GM19467 (cell line): ENCODE results near the gene MKI67.
"Not testable (repeated sequence)": the region's sequence is repeated elsewhere in the genome, so short reads cannot be mapped to it uniquely, and the experiment has no call there.

Experiments
- ATAC-seq: cut with Tn5 transposase; IDR thresholded peaks from one replicate; pipeline ENCODE4 v1.9.1; 2021; ENCODE audit warnings: mild to moderate bottlenecking, moderate library complexity; ENCODE audit not compliant: unreplicated experiment

Gene MKI67

GRCh38 chr10:128109707-128110106 is 16.5 kb downstream of the MKI67 start:
- no peak for ATAC-seq

DNA sequence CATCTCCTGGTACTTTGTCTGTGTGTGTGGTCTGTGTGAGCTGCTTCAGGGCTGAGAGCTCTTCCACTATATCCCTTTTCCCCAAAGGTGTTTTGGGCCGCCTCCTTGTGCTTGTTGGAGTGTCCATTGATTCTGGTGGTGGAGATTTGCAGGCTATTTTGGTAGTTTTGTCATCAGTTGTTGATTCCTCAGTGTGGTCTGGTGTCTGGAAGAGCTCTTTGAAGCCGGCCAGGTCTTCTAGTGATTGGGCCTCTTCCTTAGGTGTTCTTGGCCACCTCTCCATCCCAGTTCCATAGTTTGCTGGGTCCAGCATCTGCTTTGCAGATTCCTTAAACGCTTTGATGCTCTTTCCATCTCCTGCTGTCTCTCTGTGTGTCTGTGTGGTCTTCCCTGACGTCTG is 20.8 kb downstream of the MKI67 start:
- no peak for ATAC-seq

DNA sequence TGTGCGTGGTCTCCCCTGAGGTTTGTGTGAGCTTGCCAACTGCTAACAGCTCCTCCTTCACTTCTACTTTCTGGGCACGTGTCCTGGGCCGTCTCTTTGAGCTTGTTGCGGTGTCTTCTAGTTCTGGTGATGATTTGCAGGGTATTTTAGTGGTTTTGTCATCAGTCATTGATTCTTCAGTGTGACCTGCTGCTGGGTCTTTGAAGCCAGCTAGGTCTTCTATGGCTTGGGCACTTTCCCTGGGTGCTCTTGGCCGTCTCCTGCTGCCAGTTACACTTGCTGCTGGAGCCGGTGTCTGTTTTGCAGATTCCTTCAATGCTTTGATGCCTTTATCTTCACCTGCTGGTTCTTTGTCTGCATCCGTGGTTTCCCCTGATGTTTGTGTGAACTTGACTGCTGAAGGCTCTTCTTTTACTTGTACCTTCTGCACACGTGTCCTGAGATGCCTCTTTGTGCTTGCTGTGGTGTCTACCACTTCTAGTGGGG is 23.0 kb downstream of the MKI67 start:
- ATAC-seq = no peak

DNA sequence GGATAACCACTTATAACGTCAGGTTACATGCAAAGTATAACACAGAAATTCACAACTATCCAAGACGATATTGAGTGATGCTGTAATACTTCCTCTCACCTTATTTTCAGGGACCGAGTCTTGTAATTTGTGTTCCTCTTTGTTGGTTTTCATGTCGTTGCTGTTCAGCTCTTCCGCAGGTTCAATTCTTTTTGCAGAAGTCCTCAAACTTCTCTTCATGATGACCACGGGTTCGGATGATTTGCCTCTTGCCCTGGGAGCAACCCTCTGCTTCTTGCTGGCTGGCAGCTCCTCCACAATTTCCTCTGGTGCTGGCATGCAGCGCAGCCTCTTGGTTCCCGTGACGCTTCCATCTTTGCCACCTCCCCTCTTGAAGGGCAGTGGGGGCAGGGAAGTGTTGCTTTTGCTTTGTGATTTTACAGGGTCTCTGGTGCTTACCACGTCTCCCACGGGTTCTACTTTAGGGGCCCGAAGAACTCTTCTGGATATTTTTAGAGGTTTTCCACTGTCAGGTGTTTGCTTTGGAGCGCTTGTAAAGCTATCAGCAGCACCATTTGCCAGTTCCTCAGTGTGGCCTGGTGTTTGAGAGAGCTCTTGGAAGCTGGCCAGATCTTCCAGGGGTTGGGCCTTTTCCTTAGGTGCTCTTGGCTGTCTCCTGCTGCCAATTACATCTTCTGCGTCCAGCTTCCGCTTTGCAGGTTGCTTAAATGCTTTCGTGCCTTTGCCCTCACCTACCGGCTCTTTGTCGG is 23.6 kb downstream of the MKI67 start:
- no peak for ATAC-seq

DNA sequence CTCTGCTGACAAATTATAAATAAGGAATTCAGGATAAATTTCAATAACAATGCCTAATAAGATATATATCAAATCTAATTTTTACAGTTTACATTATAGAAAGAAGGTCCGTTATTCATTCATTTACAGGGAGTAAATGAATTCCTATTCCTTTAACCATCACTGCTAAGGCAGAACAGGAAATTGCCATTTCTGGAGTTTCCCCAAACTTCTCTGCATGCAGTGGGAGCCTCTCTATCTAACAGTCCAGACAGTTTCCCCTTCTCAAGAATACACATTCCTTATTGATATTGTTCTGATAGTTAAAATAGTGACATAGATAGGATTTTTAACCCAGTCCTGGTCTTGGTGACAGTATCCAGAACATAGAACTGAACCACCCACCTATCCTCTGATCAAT is 24.3 kb downstream of the MKI67 start:
- no peak for ATAC-seq

- ATAC-seq = no peak
These were observed 26.3 kb downstream of the MKI67 start for GRCh38 chr10:128099901-128100300.

DNA sequence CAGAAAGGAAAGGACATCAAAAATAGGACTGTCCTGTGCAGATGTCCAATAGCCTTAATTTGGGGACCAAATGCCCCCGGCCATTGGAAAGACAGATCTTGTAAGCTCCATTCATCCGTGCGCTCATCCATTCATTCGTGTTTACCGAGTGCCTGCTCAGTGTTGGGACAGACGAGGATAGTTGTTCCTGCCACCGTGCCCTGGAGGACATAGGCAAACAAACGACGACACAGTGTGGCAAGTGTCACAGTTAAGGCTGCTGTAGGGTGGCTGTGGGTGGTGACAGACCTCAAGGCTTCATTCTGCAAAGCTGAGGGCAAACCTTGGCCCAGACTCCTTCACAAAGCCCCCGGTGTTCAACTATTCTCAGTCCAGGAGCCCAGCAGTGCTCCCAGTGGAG is 27.6 kb downstream of the MKI67 start:
- ATAC-seq = no peak

DNA sequence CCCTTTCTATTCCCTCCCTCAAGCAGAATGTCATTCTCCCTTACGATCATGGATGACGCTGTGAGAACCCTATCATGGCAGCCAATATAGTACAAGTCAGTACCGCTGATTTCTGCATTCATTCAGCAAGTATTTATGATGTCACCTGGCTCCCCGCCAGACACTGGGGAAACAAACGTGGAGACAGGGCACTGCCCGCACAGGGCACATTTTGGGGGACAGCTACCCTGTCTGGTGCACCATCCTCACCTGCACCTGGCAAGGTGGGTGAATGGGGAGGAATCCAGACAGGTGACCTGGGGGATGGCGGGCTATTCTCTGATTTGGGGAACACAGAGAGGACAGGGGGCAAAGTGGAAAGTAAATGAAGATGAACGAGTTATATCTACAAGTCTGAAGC is 28.4 kb downstream of the MKI67 start:
- no peak for ATAC-seq

DNA sequence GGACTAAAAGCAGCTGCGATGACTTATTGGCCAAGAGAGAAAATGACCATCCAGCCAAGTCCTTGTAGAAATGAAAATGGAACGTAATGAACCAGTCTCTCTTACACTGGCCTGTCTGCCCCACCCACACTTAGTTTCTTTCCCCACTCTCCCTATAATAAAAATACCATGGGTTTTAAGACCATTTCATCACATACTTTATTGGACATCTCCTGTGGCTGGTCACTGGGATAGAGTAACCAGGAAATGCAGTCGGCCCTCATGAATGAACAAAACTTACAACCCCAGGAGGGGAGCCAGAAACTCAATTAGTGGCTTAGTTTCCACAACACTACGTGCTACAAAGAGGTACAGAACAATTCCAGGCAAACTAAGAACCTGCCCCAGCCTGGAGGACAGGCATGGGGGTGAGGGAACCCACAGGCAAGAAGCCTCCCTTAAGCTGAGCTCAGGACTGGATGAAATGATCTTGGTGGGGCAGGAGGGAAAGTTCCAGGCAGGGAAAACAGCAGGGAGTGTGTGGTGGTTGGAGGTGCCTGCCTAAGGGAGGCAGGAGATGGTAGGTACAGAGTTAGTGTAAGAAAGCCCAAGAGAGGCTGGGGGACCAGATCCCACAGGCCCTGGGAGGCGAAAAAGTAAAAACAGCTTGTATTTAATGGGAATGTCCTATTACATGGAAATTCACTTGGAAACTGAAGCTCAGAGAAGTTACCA is 29.6 kb downstream of the MKI67 start:
- ATAC-seq = no peak

GRCh38 chr10:128095753-128096469 is 30.3 kb downstream of the MKI67 start:
- ATAC-seq = no peak

- ATAC-seq = no peak
These were observed 31.0 kb downstream of the MKI67 start for GRCh38 chr10:128095027-128095752.

GRCh38 chr10:128094596-128094995 is 31.6 kb downstream of the MKI67 start:
- not testable (repeated sequence) for ATAC-seq

GRCh38 chr10:128092454-128092853 is 33.8 kb downstream of the MKI67 start:
- ATAC-seq = no peak

DNA sequence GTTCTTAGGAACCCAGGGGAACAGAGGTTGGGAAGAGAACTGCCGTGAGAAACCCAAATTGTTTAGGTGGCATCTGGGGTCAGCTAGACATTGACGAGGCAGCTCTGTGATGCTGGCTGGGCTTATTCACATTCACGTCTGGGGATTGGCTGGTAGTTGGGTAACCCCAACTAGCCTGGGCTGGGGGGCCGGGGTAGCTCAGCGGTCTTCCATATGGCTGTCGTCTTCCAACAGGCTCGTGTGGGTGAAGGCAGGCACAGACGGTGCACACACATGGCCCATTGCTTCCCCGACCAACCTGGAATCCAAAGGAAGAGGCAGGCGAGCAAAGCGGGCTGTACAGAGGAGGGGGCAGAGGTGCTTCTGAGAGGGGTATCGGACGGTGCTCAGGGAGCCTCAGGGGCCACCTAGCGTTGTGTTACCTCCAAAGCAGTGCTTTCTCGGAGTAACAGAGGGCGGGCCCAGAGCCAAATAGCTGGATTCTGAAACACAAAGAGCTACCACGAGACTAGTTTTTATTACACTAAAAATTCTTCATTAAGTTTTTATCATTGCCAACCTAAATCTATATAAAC is 34.5 kb downstream of the MKI67 start:
- no peak for ATAC-seq

DNA sequence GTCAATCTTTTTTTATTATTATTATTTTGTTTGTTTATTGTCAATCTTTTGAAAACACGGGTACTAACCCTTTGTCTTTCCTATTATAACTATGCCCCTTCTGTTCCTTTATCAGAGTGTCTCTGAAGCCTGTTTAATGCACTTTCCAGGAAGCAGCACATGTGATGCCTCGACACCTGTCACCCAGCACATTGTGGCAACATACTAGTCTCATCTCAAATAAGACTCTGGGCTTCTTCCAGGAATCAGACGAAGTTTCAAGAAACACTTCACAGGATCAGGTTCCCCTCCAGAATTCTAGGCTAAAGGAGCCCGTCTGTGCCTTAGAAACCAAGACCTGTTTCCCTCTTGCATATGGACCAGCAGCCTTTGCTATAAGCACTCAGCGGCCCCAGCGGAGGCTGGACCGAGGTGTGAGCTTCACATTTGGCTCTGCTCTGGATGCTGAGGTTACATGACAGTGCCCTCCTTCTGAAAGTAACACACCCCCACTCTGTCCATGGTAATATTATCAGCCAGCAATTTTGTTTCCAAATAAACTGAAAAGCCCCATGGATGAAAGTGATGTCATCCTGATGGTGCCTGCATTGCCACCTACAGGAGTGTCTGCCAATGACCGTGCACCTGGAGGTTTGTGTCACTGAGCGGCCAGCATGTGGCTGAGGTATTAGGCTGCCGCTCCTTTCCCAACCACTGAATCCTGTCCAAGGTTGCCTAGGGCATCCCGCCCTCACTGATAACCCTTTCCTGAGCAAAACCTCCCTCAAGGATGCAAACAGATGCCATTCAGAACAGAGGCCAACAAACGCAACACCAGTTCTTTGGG is 38.1 kb downstream of the MKI67 start:
- ATAC-seq = no peak

DNA sequence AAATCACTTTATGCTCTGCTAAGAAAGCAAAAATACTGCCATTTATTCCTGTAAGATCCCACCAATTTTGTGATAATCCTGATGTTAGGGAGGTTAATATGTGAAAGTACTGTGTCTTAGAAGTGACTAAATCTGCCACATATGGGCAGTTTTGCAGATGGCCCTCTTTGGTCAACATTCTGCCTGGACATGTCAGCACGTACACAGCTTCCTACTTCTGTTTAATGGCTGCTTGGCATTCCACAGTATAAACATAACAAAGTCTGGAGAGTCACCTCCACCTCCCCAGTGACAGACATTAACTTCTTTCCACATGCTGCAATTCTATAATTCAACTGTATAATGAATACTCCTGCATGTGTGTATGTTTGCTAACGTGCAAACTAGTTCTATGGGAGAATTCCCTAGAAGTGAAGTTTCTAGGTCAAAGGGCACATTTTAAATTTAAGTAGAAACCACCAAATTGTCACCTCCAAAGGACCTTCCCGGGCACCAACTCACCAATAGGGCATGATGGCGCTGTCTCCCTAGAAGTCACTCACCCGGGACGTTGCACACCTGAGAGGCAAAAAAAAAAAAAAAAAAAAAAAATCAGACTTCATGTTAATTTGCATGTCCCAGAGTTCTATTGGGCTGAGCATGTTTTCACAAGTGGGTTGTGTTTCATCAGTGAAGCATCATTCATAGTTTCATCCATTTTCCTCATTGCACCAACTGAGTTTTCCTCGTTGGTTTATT is 38.9 kb downstream of the MKI67 start:
- no peak for ATAC-seq

DNA sequence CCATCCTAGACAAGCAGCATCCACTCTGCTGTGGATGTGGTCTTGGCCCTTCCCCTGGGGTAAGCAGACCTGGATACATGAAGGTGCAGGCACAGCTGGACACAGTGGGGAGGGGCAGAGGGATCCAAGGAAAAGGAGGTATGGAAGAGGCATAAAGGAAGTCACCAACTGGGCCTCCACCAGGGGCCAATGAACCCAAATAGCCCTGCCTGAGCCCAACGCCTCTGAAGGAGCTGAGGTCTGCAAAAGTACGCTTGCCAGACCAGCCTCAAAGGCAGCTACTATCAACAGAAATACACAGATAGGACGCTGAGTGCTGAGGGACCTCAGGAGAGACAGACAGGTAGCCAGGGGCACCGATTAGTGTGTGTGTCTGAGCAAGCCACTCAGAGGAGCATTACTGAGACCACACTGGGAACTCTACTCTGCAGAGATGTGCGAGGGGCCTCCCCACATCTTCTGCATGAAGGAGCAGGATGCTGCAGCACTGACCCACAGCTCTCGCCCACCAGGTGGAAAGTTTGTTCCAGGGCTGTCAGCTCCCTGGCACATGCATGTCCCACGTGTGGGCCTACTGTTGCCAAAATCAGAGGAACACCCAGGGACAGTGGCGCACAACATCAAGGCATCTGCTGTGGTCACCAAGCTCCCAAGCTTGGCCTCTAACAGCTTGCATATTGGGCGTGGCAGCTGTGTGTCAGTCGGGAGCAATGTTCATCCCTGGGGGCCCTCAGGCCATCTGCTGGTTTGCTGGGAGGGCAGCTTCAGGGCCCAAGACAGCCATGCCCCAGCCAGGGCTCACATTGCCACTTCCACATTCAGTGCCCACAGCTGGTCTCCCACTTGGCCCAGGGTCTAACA is 40.0 kb downstream of the MKI67 start:
- no peak for ATAC-seq

GRCh38 chr10:128084991-128085390 is 41.2 kb downstream of the MKI67 start:
- no peak for ATAC-seq
